Stimulated activated naive CD8-positive, alpha-beta T cell treated with anti-CD3 and anti-CD28 coated beads, Interleukin-15, amount 100 ng/mL, for 72 hours (primary cell): ENCODE results near the gene SGSH.

Experiments
- ATAC-seq: fragments of 150-1000 bp; cut with Tn5 transposase; 2 replicates; pipeline ENCODE4 v1.10.0; 2021; ENCODE audit warnings: mild to moderate bottlenecking, moderate library complexity
- DNase-seq, 2 donors: peaks; one replicate each; pipeline ENCODE4 v3.0.0; 2021 to 2022
- H3K27ac Mint-ChIP-seq, 2 donors: one replicate each; pipeline ENCODE4 v1.8.0; 2022; ENCODE audit warnings: mild to moderate bottlenecking in 2 of 2, mixed read lengths in 2 of 2, moderate library complexity in 2 of 2
- H3K27me3 Mint-ChIP-seq: one replicate; pipeline ENCODE4 v1.8.0; 2022; ENCODE audit warnings: mixed read lengths
- H3K4me1 Mint-ChIP-seq: one replicate; pipeline ENCODE4 v1.8.0; 2022; ENCODE audit warnings: mild to moderate bottlenecking, mixed read lengths
- H3K4me3 Mint-ChIP-seq, 2 donors: one replicate each; pipeline ENCODE4 v1.8.0; 2022; ENCODE audit warnings: mild to moderate bottlenecking in 2 of 2, mixed read lengths in 2 of 2, moderate library complexity in 1 of 2
- H3K9me3 Mint-ChIP-seq, 2 donors: one replicate each; pipeline ENCODE4 v1.8.0; 2022; ENCODE audit warnings: mixed read lengths in 2 of 2

Gene SGSH

GRCh38 chr17:80173916-80174315 is 46.2 kb downstream of the SGSH start:
- Mint-ChIP-seq H3K4me1 (no peaks in the 10 kb centered on the region), H3K4me3 (no peak overlapping the region), H3K27ac (no peak overlapping the region), H3K27me3 (peaks cover 11% of the 10 kb centered on the region), H3K9me3 (no peaks in the 10 kb centered on the region)
- DNase-seq (no peak), ATAC-seq (no peak)

GRCh38 chr17:80173126-80173525 is 47.0 kb downstream of the SGSH start:
- DNase-seq: no peak
- Mint-ChIP-seq H3K27me3 (peaks cover 19% of the 10 kb centered on the region), H3K9me3 (no peaks in the 10 kb centered on the region), H3K4me3 (no peak overlapping the region), H3K4me1 (no peaks in the 10 kb centered on the region), H3K27ac (no peak overlapping the region)
- ATAC-seq: no peak

- DNase-seq (no peak), ATAC-seq (no peak)
- H3K4me3 Mint-ChIP-seq: no peak overlapping the region
- H3K27me3 Mint-ChIP-seq: peaks cover 20% of the 10 kb centered on the region
- no peaks in the 10 kb centered on the region for H3K4me1 Mint-ChIP-seq
- no peak overlapping the region for H3K27ac Mint-ChIP-seq
- no peaks in the 10 kb centered on the region for H3K9me3 Mint-ChIP-seq
Observed at GRCh38 chr17:80171681-80172080, 48.5 kb downstream of the SGSH start.

- Mint-ChIP-seq H3K9me3 (no peaks in the 10 kb centered on the region), H3K27me3 (peaks cover 13% of the 10 kb centered on the region), H3K4me1 (no peaks in the 10 kb centered on the region), H3K4me3 (no peak within 1 kb of the TSS), H3K27ac (no peak within 1 kb of the TSS)
- ATAC-seq (no peak), DNase-seq (no peak)
Observed at GRCh38 chr17:80169784-80170500, 50.2 kb downstream of the SGSH start, which contains the start of gene CARD14. Gene CARD14 (plus strand): TSS chr17:80170030. CDS start chr17:80181439, 11,409 bp downstream.

GRCh38 chr17:80169107-80169506 is 51.0 kb downstream of the SGSH start:
- Mint-ChIP-seq H3K27ac (no peak overlapping the region), H3K27me3 (peaks cover 17% of the 10 kb centered on the region), H3K4me3 (no peak overlapping the region), H3K9me3 (no peaks in the 10 kb centered on the region), H3K4me1 (no peaks in the 10 kb centered on the region)
- DNase-seq: no peak
- ATAC-seq: no peak

- Mint-ChIP-seq H3K9me3 (no peaks in the 10 kb centered on the region), H3K4me3 (no peak overlapping the region), H3K4me1 (no peaks in the 10 kb centered on the region), H3K27ac (peak overlapping the region in 1 of 2 donors; percentile 60), H3K27me3 (peaks cover 20% of the 10 kb centered on the region)
- ATAC-seq (no peak), DNase-seq (no peak)
Observed at GRCh38 chr17:80168371-80168770, 51.8 kb downstream of the SGSH start.

- DNase-seq (no peak), ATAC-seq (no peak)
- Mint-ChIP-seq H3K27me3 (peaks cover 20% of the 10 kb centered on the region), H3K27ac (no peak overlapping the region), H3K4me1 (no peaks in the 10 kb centered on the region), H3K4me3 (no peak overlapping the region), H3K9me3 (no peaks in the 10 kb centered on the region)
Observed at GRCh38 chr17:80166446-80166845, 53.7 kb downstream of the SGSH start.

GRCh38 chr17:80164185-80164584 is 55.9 kb downstream of the SGSH start:
- ATAC-seq (no peak), DNase-seq (no peak)
- Mint-ChIP-seq H3K4me1 (no peaks in the 10 kb centered on the region), H3K27ac (no peak overlapping the region), H3K4me3 (no peak overlapping the region), H3K9me3 (no peaks in the 10 kb centered on the region), H3K27me3 (peaks cover 31% of the 10 kb centered on the region)

- Mint-ChIP-seq H3K4me1 (no peaks in the 10 kb centered on the region), H3K4me3 (no peak overlapping the region), H3K27me3 (peaks cover 23% of the 10 kb centered on the region), H3K9me3 (no peaks in the 10 kb centered on the region), H3K27ac (no peak overlapping the region)
- no peak for ATAC-seq
- no peak for DNase-seq
Observed at GRCh38 chr17:80163336-80163735, 56.8 kb downstream of the SGSH start.

- no peak for ATAC-seq
- H3K4me3 Mint-ChIP-seq: no peak overlapping the region
Observed at GRCh38 chr17:80160536-80160935, 59.6 kb downstream of the SGSH start.

More at GRCh38 chr17:80160536-80160935, 59.6 kb downstream of the SGSH start:
- no peaks in the 10 kb centered on the region for H3K4me1 Mint-ChIP-seq
- H3K9me3 Mint-ChIP-seq: peaks cover 0 to 6% of the 10 kb centered on the region in 2 donors
- DNase-seq: no peak
- H3K27me3 Mint-ChIP-seq: peaks cover 20% of the 10 kb centered on the region
- no peak overlapping the region for H3K27ac Mint-ChIP-seq
